ENCODE measurements around the gene MYO5C.

The MYO5C gene

GRCh38 chr15:52164631-52165265, 130.9 kb downstream of the MYO5C start:
- DNase-seq, result no peak

GRCh38 chr15:52163321-52164190, 132.0 kb downstream of the MYO5C start:
- DNase-seq, result no peak

DNA sequence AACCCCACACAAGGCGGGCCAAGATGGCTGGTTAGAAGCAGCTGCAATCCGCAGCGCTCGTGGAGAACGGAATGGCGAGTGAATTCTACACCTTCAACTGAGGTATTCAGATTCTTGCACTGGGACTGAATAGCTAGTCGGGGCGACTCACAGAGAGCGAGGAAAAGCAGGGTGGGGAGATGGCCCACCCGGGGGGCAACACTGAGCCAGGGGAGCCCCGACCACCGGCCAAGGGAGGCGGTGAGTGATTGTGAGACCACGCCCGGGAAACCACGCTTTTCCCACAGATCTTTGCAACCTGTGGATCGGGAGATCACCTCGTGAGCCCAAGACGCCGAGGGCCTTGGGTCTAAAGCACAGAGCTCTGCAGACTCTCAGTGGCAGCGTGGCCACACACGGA, 132.7 kb downstream of the MYO5C start:
- no peak for DNase-seq

- DNase-seq, result no peak
These were observed 133.3 kb downstream of the MYO5C start for GRCh38 chr15:52162260-52162659.

DNA sequence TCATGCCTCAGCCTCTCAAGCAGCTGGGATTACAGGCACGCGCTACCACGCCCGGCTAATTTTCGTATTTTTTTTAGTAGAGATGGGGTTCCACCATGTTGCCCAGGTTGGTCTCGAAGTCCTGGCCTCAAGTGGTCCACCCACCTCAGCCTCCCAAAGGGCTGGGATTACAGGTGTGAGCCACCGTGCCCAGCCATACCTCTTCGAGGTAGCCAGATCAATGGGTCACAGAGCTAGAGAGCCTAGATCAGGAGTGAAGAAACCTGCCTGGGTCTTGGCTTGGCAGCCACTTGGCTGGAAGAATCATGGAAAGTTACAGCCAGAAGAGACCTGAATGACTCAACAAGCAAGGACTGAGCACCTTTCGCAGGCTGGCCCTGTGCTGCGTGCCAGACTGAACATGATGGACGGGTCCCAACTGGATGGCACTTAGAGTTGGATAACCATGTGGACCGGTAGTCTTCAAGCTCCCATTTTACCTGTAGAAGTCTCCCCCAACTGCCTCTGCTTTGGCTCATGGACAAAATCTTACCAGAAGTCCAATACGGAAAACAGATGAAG, 134.1 kb downstream of the MYO5C start:
- no peak for DNase-seq

DNA sequence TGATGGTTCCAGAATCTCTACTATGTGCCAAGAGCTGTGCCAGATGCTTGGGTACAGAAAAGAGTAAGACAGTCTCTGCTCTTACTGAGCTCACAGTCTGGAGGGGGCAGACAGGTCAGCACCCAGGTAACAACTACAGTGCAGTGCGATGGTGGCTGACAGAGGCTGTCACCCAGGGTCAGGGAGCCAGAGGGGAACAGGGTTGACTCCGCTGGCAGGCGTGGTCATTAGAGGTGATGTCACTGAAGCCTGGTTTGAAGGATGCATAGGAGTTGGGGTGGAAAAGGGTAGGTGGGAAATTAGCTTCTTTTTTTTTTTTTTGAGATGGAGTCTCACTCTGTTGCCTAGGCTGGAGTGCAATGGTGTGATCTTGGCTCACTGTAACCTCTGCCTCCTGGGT, 136.0 kb downstream of the MYO5C start:
- no peak for DNase-seq

DNA sequence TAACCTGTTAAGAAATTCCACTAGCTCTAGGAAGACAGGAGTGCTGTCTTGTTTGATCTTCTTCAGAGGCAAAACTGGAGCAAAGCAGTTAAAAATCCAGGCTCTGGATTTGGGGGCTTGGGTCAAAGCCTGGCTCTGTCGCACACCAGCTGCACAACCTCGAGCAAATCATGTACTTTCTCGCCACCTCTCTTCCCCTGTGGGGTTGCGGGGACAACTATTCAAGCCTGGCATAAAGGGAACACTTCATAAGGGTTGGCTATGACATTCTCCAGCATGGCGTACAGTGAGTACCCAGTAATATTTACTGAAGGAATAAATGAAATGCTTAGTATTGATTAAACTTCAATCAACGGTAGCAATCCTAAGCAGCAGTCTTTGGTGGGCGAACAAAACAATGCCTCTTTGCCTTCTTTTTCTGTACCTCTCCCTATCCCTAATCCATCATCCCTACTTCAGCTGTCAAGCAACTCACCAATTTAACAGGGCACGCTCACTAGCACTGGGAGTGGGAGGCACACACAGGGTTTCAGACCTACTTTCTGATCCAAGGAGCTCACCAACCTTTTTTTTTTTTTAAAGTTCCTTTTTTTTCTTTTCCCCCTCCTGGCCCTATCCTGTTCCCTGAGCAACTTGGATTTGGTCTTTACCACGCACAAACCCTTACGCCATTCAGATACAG, 137.4 kb downstream of the MYO5C start:
- no peak for DNase-seq

- DNase-seq, result no peak
These were observed 139.7 kb downstream of the MYO5C start for GRCh38 chr15:52155878-52156277.

GRCh38 chr15:52154896-52155865, 140.4 kb downstream of the MYO5C start:
- no peak for DNase-seq

- no peak for DNase-seq
These were observed 141.4 kb downstream of the MYO5C start for GRCh38 chr15:52153900-52154895.

DNA sequence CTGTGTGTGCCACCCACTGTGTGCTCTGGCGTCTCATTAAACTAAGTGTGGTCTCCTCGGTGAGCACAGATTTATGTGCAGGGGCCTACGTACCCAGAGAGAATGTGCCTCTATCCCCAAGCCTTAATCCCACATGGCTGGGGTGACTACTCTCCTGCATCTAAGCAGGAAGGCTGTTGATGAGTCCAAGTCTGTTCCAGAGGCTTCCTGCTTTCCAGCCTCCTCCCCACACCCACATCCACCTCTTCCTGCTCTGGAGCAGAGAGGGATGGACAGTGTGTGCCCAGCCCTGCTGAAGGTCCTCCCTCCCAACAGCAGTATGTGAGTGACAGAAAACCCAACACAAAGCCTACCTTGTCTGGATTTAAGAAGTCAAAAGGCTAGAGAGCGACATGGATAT, 144.3 kb downstream of the MYO5C start:
- no peak for DNase-seq

- no peak for DNase-seq
These were observed 144.7 kb downstream of the MYO5C start for GRCh38 chr15:52150871-52151270.

- no peak for DNase-seq
These were observed 145.4 kb downstream of the MYO5C start for GRCh38 chr15:52150043-52150825.

- DNase-seq, result no peak
These were observed 147.2 kb downstream of the MYO5C start for GRCh38 chr15:52148403-52148802.

GRCh38 chr15:52146776-52147175, 148.8 kb downstream of the MYO5C start:
- DNase-seq, result no peak

DNA sequence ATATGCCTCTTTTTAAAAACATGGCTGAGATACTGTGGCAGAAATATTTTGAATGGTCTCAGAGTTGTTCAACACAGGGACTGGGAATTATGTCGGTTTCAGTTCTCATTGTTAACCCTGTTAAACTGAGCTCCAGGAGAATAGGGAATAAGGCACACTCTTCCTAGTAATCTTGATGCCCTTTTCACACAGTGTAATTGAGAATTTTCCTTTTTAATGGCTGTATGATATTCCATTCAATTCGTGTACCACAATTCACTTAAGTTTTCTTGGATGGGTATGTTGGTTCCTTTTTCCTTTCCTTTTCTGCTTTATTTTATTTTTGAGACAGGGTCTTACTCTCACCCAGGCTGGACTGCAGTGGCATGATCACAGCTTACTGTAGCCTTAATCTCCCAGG, 149.3 kb downstream of the MYO5C start:
- no peak for DNase-seq

- peak; percentile 19 for DNase-seq
These were observed 150.9 kb downstream of the MYO5C start for GRCh38 chr15:52144656-52145178.

GRCh38 chr15:52143873-52144272, 151.7 kb downstream of the MYO5C start:
- no peak for DNase-seq

Measured in inflammatory macrophage treated with lipopolysaccharide for 4 hours (primary cell).